ENCODE results near the gene MZT2A.
"Not testable (repeated sequence)": the region's sequence is repeated elsewhere in the genome, so short reads cannot be mapped to it uniquely, and the experiment has no call there.

MZT2A gene

DNA sequence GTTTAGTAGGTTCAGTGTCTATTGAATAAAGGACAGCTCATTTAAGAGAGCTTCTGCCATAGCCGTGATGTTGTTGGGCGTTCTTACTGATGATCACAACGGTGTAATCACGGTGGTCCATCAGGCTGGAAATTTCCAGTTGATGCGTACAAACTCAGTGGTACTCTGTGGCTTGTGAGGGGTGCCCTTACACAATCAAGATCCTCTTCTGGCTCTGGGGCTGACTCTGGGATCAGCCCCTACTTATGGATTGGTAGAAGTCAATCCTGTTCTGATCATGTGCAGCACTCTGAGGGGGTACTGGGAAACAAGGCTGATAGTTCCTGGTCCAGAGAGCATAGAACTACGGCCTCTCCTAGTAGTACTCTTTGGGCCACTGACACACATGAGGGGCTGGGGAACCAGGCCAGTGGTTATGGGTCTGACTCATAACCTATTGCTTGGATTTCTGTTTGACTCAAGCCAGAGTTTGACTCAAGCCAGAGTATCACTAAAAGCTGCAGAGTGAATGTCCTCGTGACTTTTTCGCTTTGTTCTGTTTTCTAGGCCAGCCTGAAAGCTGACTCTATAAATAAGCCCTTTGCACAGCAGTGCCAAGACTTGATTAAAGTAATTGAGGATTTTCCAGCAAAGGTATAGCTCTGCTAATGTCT lies 6.2 kb upstream of the MZT2A start:
- not testable (repeated sequence) for DNase-seq (ENCODE audit: extremely low spot score, insufficient read length, low read depth); FAIRE-seq

DNA sequence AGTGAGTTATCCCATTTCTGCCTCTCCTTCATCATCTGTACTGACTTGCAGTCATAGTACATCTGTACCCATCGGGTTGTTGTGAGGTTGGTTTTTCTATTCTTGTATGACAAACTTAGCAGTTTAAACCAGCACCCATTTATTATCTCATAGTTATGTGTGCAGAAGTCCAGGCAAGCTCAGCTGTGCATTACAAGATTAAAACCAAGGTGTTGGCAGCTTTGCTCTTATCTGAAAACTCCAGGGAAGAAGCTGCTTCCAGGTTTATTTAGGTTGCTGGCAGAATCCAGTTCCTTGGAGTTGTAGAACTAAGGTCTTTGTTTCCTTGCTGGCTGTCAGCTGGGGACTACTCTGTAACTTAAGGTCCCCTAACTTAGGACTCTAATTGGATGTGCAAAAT lies 3.3 kb upstream of the MZT2A start:
- not testable (repeated sequence) for FAIRE-seq; DNase-seq (ENCODE audit: extremely low spot score, insufficient read length, low read depth)

DNA sequence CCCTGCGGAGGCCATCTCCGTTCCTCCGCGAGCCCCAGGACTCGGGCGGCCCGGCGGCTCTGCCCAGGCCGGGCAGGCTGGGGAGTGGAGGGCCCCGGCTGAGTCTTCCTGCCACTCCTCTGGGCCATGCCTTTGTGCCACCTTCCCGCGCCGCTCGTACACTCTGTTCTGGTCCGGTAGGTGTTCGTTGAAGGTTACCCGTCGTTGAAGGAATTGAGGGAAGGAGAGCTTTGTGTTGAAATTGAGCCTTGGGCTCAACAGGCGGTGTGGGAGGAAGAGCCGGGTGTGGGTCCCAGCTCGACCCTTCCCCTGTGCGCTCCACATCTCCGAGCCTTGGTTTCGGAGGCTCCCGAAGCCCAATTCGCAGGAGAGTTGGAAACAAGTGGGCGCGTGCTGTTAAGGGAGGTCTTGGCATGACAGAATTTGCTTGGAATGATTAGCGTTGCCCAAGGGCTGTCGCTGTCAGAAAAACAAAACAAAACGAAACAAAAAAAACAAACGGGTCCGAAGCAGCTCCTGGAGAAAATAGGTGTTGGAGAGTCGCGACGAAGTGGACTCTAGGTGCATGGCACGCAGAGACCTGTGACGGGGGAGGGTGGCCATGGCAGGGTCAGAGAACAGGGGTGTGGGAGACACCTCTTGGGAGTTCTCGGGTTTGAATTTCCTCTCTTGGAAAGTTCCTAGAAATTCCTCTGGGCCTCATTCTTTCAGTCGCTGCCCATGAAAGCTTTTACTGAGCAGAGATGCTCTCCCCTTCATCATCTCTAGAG lies 1.2 kb upstream of the MZT2A start:
- DNase-seq (ENCODE audit: extremely low spot score, insufficient read length, low read depth) (no peak), FAIRE-seq (no peak)

DNA sequence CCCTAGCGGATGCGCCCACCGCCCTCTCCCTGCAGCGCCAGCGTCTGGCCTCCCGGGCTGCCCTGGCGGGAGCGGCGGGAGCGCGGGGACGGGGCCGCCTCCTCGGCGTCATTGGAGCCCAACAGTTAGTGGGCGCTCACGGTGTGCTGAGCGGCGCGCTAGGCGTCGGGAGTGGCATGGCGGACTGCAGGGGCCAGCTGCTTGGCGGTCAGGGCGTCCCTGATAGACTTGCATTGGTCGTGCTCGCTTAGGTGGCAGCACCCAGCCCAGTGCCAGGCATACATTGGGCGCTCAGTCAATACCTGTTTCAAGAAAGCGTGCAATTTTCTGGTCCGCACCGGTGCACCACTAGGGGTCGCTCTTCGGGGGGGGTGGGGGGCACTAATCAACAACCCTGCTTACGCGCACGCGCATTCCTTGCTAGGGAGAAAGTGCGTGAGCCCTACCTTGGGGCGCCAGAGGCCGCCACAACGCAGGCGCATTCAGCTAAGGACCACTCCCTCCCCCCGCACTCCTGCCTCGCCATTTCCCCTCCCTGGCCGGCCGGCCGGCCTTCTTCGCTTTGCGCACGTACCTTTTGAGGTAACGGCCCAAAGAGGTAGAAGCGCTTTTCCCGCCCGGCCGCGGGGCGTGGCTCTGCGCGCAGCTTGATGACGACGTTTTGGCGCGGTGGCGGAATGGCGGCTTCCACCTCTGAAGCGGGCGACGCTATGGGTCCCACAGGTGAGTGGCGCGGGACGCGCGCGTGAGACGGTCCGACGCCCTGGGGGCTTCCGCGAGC lies 411 bp upstream of the MZT2A start:
- DNase-seq (ENCODE audit: extremely low spot score, insufficient read length, low read depth) (peak; percentile 90), FAIRE-seq (peak; percentile 91)

DNA sequence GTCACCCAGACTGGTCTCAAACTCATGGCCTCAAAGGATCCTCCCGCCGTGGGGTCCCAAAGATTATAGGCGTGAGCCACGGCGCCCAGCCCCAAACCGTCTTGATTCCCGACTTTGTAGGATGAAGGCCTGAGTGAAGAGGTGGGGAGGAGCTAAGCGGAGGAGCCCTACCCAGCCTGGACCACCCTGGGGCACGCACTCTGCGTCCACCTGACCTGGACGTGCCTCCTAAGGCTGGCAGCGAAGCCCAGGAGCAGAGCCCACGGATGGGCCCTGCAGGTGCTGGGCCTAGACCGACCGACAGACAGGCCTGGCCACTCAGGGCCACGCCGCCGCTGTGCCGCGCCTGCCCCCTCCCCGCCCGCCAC lies 744 bp downstream of the MZT2A start:
- peak; percentile 5 for FAIRE-seq
- not testable (repeated sequence) for DNase-seq (ENCODE audit: extremely low spot score, insufficient read length, low read depth)

DNA sequence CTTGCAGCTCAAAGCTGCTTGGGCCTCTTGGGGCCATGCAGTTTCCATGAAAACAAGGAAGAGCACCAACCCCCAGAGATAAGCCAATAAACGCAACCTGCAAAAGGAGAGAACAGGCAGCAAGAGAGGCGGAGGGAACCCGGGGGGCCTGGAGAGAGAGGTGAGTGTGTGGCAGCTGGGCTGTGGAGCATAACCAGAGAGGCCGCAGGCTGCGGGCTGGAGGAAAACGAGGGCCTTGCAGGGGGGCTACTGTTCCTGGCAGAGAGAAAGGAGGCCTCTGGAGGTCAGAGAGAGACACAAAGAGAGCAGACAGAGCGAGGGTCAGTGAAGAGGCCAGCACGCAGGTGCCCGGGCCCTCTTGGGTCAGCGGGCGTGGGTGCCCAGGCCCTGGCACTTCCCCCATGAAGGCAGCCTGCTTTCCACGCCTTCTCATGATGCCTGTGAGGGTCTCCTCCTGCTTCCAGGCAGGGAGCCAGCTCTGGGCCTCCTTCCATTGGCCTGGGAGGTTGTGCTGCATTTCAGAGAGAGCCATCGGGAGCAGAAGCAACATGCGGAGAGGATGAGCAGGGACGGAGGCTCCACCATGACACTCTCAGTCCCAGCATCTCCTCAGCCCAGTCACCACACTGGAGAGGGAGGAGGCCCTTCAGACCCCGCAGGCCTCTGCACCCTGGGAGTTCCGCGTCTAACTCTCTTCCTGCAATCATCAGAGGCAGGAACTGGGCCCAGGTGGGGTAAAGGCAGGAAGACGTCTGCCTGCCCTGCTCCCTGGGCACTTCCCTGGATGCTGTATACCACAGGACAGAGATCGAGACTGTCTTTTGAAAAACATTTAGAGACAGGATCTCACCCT lies 1.4 kb downstream of the MZT2A start:
- peak; percentile 85 for FAIRE-seq

DNA sequence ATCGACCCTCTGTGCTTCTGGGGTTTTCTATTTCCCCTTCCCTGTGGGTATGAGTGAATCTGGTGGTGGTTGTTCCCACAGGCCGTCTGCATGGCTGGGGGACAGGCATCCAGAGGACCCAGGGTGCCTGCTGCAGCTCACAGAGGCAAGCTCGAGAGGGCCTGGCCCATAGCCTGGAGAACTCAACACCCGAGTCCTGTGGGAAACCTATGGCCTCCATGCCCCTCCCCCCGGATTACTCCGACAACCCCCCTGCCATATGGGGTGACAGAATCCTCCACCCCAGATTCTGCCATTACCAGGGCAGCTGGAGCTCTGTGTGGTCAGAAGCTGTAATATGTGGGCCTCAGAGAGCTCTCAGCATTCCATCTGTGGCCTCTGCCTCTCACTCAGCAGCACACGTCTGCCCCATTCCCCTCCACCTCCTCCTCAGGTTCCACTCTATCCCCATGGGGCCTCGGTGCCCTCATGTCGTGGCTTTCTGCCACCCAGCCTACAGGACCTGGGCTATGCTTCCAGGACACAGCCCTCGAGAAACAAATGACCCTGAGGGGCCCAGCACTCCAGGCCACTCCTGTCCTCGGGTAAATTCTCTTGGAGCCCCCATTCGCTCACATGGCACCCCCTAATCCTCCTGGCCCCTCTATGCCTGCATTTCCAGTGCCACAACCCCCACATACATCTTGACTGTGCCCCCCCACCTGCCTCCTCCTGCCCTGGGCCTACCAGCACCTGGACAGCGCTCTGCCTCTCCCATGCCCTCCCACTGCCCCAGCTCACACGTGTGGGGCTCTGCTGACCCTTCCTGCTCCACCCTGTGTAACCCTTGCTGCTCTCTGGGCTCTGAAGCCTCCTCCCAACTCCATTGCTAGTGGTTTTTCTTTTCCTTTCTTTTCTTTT lies 3.6 kb downstream of the MZT2A start:
- DNase-seq (ENCODE audit: extremely low spot score, insufficient read length, low read depth) = no peak
- no peak for FAIRE-seq

More for the DNA sequence above, 1.4 kb downstream of the MZT2A start:
- not testable (repeated sequence) for DNase-seq (ENCODE audit: extremely low spot score, insufficient read length, low read depth)

DNA sequence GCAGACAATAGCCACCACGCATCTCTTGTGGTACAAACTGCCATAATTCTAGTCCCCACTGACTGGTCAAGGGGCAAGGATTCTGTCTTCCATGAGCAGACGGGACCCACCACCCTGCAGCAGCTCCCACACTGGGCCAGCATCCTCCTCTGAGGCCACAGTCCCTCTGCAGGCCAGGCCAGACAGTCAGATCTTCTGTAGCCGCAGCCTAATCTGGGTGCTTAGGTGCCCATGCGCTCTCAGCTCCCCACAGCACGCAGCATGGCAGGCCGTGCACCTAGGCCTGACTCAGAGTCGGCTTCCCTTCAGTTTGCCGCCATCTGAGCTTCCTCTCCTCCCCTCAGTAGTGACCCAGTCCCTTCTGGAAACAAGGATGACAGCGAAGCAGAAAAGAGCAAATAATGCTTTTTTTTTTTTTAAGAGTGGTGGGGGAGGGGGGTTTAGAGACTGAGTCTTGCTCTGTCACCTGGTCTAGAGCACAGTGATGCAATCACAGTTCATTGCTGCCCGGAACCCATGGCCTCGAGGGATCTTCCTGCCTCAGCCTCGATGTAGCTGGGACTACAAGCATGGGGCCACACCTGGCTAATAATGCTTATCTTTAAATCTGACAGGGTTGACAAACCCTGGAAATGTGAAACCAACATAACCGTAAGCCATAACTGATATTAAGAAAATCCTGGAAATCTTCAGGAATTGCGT lies 5.8 kb downstream of the MZT2A start:
- not testable (repeated sequence) for FAIRE-seq

DNA sequence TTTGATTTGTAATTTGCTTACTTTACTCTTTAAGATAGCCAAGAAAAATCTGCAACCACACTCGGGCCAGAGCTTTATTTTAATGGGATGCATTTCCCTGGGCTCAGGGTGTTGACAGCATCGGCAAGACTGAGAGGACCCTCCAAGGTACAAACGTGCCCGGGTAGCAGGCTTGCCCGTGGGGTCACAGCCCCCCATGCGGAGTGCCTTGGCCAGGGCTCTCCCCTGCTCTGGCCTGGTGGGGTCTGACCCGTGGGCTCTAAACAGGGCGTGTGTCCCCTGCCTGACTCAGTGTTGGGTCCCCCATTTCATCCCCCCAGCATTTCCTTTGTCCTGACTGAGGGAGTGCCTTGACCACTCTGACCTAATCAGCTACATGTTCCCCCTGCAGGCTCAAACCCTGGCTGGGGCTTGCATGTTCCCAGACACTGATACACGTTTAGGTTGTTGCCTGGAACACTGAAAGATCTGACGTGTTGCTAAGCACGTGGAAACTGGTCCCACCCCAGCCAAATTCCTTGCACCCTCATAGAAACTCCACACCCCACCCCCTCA lies 7.2 kb downstream of the MZT2A start:
- not testable (repeated sequence) for DNase-seq (ENCODE audit: extremely low spot score, insufficient read length, low read depth); FAIRE-seq

More for the DNA sequence above, 5.8 kb downstream of the MZT2A start:
- DNase-seq (ENCODE audit: extremely low spot score, insufficient read length, low read depth) = not testable (repeated sequence)

DNA sequence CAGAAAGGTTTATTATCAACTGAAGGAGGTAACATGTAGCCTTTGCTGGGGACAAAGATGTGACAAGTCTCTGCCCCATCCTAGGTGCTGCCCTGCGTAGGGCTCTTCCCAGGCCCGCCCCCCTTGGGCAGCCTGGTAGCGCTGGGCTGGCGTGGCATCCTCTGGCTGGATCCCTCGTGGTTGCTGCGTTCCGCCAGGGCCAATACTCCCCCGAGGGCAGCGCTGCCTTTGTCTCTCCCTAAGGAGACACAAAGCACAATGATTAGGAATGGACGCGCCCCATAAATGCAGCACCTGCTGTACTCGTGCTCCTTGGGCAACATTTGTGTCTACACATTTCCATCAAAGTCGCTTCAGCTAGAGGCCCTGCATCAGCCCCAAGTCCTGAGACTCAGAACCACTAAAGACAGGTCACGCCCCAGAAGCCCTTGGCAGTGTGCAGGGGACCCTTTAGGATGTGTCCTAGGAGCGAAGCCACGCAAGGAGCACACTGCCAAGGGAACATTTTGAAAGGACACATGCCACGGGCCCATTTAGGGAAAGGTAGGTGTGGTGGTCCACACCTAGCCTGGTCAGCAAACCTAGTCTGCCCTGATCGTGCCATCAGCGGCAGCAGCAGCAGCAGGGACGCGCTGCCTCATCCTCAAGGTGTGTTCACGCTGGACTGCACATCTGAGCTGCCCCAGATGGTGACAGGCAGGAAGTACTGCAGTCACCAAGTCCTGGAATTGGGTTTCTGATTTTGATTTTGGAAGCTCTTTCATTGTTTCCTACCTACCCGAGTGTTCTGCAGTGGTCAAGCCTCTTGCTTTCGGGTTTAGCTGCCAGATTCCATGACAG lies 8.0 kb downstream of the MZT2A start:
- not testable (repeated sequence) for FAIRE-seq; DNase-seq (ENCODE audit: extremely low spot score, insufficient read length, low read depth)

DNA sequence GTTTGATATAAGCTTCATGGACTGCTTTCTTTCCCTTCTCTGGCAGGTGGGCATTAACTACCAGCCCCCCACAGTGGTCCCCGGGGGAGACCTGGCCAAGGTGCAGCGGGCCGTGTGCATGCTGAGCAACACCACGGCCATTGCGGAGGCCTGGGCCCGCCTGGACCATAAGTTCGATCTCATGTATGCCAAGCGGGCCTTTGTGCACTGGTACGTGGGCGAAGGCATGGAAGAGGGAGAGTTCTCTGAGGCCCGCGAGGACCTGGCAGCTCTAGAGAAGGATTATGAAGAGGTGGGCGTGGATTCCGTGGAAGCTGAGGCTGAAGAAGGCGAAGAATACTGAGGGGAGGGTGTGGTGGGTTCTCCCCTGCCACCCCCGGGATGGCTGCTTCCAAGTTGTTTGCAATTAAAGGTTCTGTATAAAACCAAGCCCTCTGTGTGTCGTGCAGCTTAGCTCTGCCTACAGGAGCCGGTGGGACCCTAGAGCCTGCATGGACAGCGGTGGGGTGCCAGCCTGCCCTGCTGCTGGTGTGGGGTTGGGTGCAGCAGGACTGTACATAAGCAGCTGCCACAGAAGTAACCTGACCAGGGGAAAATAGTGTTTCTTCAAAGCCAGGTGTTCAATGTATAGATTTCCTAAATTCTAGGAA lies 9.6 kb downstream of the MZT2A start:
- FAIRE-seq = not testable (repeated sequence)

DNA sequence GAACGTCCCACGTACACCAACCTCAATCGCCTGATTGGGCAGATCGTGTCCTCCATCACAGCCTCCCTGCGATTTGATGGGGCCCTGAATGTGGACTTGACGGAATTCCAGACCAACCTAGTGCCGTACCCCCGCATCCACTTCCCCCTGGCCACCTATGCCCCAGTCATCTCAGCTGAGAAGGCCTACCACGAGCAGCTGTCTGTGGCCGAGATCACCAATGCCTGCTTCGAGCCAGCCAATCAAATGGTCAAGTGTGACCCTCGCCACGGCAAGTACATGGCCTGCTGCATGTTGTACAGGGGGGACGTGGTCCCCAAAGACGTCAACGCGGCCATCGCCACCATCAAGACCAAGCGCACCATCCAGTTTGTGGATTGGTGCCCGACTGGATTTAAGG lies 11.8 kb downstream of the MZT2A start:
- not testable (repeated sequence) for FAIRE-seq; DNase-seq (ENCODE audit: extremely low spot score, insufficient read length, low read depth)

More for the DNA sequence above, 9.6 kb downstream of the MZT2A start:
- not testable (repeated sequence) for DNase-seq (ENCODE audit: extremely low spot score, insufficient read length, low read depth)

DNA sequence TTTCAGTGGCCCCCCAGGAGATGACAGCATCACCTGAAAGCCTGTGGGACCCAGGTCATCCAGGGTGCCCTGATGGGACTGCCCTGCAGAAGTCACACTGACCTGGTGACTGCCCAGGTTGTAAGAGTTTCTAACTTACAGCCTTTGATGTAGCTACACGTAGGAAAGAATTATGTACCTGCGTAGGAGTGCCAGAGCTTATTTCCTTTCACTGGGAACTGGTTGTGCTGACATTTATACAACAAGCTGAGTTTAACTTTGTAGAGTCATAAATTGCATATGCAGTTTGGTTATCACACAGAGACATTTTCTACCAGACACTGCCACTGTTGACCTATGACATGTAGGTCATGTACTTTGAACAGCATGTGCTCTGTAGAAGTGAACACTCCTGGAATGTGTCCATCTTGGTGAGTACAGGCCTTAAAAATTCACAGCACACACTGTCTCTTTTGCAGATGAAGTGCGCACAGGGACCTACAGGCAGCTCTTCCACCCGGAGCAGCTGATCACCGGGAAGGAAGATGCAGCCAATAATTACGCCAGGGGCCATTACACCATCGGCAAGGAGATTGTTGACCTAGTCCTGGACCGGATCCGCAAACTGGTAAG lies 13.2 kb downstream of the MZT2A start:
- not testable (repeated sequence) for FAIRE-seq; DNase-seq (ENCODE audit: extremely low spot score, insufficient read length, low read depth)

DNA sequence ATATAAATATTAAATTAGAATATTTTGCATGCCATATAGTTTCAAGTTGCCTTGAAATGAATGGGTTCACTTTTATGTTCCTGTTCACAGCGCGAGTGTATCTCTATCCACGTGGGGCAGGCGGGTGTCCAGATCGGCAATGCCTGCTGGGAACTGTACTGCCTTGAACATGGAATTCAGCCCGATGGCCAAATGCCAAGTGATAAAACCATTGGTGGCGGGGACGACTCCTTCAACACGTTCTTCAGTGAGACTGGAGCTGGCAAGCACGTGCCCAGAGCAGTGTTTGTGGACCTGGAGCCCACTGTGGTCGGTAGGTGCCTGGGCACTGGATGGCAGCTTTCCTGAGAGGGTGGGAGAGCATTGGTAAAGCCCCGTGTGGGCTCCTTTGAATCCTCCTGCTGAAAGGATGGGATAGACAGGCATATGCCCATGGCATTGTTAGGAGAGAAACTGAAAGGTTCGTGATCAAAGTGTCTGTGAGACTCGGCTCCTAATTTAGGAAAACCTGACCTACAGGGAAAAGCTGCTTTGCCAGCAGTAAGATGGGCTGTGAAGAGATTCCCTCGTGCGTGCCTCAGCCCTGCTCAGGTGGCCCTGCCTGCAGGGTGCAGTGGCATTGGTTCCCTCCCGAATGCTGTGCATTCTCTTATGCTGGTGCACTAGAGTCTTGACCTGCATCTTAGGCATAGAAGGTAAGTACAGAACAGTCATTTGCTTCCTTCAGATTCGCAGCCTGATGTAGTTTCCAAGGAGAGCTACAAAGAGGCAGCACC lies 13.9 kb downstream of the MZT2A start:
- FAIRE-seq; DNase-seq (ENCODE audit: extremely low spot score, insufficient read length, low read depth): not testable (repeated sequence)

DNA sequence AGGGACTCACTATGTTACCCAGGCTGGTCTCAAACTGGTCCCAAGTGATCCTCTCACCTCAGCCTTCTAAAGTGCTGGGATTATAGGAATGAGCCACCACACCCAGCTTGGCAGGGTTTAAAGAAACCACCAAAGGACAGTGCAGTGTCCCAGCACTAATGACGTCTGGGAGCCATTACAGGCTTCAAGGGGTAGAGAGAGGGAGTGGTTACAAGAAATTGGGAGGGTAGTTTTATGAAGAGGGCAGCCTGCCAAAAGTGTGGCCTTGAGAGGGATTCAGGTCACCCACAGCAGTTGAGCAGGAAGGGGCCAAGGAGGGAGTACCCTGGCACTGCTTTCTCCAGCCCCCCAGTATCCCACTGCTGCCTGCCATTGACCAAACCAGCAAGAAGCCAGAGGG lies 15.0 kb downstream of the MZT2A start:
- DNase-seq (ENCODE audit: extremely low spot score, insufficient read length, low read depth); FAIRE-seq: not testable (repeated sequence)
